RWPE2 (cell line): ENCODE measurements around the gene SOX18.

Experiments
- ATAC-seq: fragments of 200-7000 bp; cut with Tn5 transposase; 3 replicates; pipeline ENCODE4 v1.9.1; 2021; ENCODE audit warnings: low read depth
- DNase-seq: peaks from one replicate; pipeline ENCODE4 v3.0.0-alpha.2; 2020; ENCODE audit warnings: low spot score
- H3K27ac ChIP-seq: fragments of 450-650 bp; 2 replicates; pipeline ENCODE4 v1.5.1; 2017; ENCODE audit warnings: mild to moderate bottlenecking; ENCODE audit not compliant: poor library complexity, severe bottlenecking
- H3K27me3 ChIP-seq: fragments of 250-450 bp; sonication (Bioruptor Pico); 2 replicates; pipeline ENCODE4 v1.5.1; 2021; ENCODE audit warnings: mild to moderate bottlenecking, moderate library complexity; ENCODE audit not compliant: insufficient read depth, poor library complexity, severe bottlenecking
- H3K36me3 ChIP-seq: fragments of 250-450 bp; sonication (Bioruptor Pico); 2 replicates; pipeline ENCODE4 v1.5.1; 2020; ENCODE audit warnings: low read depth, mild to moderate bottlenecking, moderate library complexity
- H3K4me1 ChIP-seq: fragments of 250-450 bp; sonication (Bioruptor Pico); 2 replicates; pipeline ENCODE4 v1.5.1; 2021; ENCODE audit warnings: mild to moderate bottlenecking, moderate library complexity; ENCODE audit not compliant: insufficient read depth, poor library complexity, severe bottlenecking
- H3K4me3 ChIP-seq: fragments of 250-450 bp; sonication (Bioruptor Pico); 2 replicates; pipeline ENCODE4 v1.5.1; 2021; ENCODE audit warnings: mild to moderate bottlenecking, moderate library complexity; ENCODE audit not compliant: severe bottlenecking
- H3K9me3 ChIP-seq: fragments of 250-450 bp; sonication (Bioruptor Pico); 2 replicates; pipeline ENCODE4 v1.5.1; 2021; ENCODE audit warnings: mild to moderate bottlenecking, moderate library complexity; ENCODE audit not compliant: severe bottlenecking
- CTCF ChIP-seq: fragments of 450-650 bp; IDR thresholded peaks from one replicate; pipeline ENCODE4 v1.5.1; 2017; ENCODE audit warnings: mild to moderate bottlenecking, moderate library complexity; ENCODE audit not compliant: poor library complexity, severe bottlenecking

Gene SOX18

GRCh38 chr20:64077541-64077875 is 28.1 kb upstream of the SOX18 start:
- H3K4me3 ChIP-seq: no peak overlapping the region
- DNase-seq (no peak), ATAC-seq (no peak)
- H3K4me1 ChIP-seq: peaks cover 10% of the 10 kb centered on the region
- no peak overlapping the region for H3K27ac ChIP-seq
- no peaks in the 10 kb centered on the region for H3K36me3 ChIP-seq
- H3K27me3 ChIP-seq: no peaks in the 10 kb centered on the region
- TF ChIP-seq CTCF: no peak
- no peaks in the 10 kb centered on the region for H3K9me3 ChIP-seq

- DNase-seq (no peak), ATAC-seq (no peak)
- peaks cover 10% of the 10 kb centered on the region for H3K4me1 ChIP-seq
- no peak for TF ChIP-seq CTCF
- H3K9me3 ChIP-seq: no peaks in the 10 kb centered on the region
- no peaks in the 10 kb centered on the region for H3K36me3 ChIP-seq
- no peaks in the 10 kb centered on the region for H3K27me3 ChIP-seq
- H3K4me3 ChIP-seq: no peak overlapping the region
- H3K27ac ChIP-seq: no peak overlapping the region
Observed at GRCh38 chr20:64077094-64077493, 27.7 kb upstream of the SOX18 start.

GRCh38 chr20:64076061-64076997 is 26.9 kb upstream of the SOX18 start:
- DNase-seq: no peak
- no peak for ATAC-seq
- Histone ChIP-seq H3K9me3 (no peaks in the 10 kb centered on the region), H3K4me1 (peaks cover 10% of the 10 kb centered on the region), H3K4me3 (no peak overlapping the region), H3K36me3 (no peaks in the 10 kb centered on the region), H3K27me3 (no peaks in the 10 kb centered on the region), H3K27ac (no peak overlapping the region)
- TF ChIP-seq CTCF: no peak

GRCh38 chr20:64075556-64075955 is 26.1 kb upstream of the SOX18 start:
- Histone ChIP-seq H3K36me3 (no peaks in the 10 kb centered on the region), H3K27me3 (no peaks in the 10 kb centered on the region), H3K9me3 (no peaks in the 10 kb centered on the region), H3K4me3 (no peak overlapping the region), H3K27ac (no peak overlapping the region), H3K4me1 (peaks cover 10% of the 10 kb centered on the region)
- DNase-seq (no peak), ATAC-seq (no peak)
- TF ChIP-seq CTCF: no peak

GRCh38 chr20:64074963-64075362 is 25.5 kb upstream of the SOX18 start:
- H3K27ac ChIP-seq: no peak overlapping the region

More at GRCh38 chr20:64074963-64075362, 25.5 kb upstream of the SOX18 start:
- Histone ChIP-seq H3K36me3 (no peaks in the 10 kb centered on the region), H3K27me3 (no peaks in the 10 kb centered on the region), H3K4me3 (no peak overlapping the region), H3K4me1 (peaks cover 10% of the 10 kb centered on the region), H3K9me3 (no peaks in the 10 kb centered on the region)
- ATAC-seq (no peak), DNase-seq (no peak)
- no peak for TF ChIP-seq CTCF
